T-helper 1 cell treated with Interleukin-12 subunit alpha and Interleukin-12 subunit beta and Interleukin-4 antibody, amounts not matched to agents 30 μg/mL and 1 μg/mL, for 36 hours (primary cell): ENCODE data around the gene SLC17A8.
"Not testable (repeated sequence)": the region's sequence is repeated elsewhere in the genome, so short reads cannot be mapped to it uniquely, and the experiment has no call there.

Experiments used
- H3K27ac Mint-ChIP-seq: one replicate; pipeline ENCODE4 v1.8.0; 2021; ENCODE audit warnings: mild to moderate bottlenecking, mixed read lengths
- H3K27me3 Mint-ChIP-seq: one replicate; pipeline ENCODE4 v1.8.0; 2021; ENCODE audit warnings: low read depth, mixed read lengths
- H3K36me3 Mint-ChIP-seq: one replicate; pipeline ENCODE4 v1.8.0; 2021; ENCODE audit warnings: low read depth, mixed read lengths
- H3K4me1 Mint-ChIP-seq: one replicate; pipeline ENCODE4 v1.8.0; 2021; ENCODE audit warnings: low read depth, mixed read lengths
- H3K4me3 Mint-ChIP-seq: one replicate; pipeline ENCODE4 v1.8.0; 2021; ENCODE audit warnings: mild to moderate bottlenecking, moderate library complexity, mixed read lengths
- H3K9me3 Mint-ChIP-seq: one replicate; pipeline ENCODE4 v1.8.0; 2021; ENCODE audit warnings: mixed read lengths

SLC17A8 gene

GRCh38 chr12:100356644-100357223 lies at the start of gene SLC17A8:
TSS of gene SLC17A8 (plus strand) at chr12:100357074. CDS start at chr12:100357392, 318 bp downstream.
- Mint-ChIP-seq H3K9me3 (no peaks in the 10 kb centered on the region), H3K4me3 (no peak within 1 kb of the TSS), H3K27ac (no peak within 1 kb of the TSS), H3K4me1 (no peaks in the 10 kb centered on the region), H3K27me3 (peaks cover 39% of the 10 kb centered on the region), H3K36me3 (no peaks in the 10 kb centered on the region)

DNA sequence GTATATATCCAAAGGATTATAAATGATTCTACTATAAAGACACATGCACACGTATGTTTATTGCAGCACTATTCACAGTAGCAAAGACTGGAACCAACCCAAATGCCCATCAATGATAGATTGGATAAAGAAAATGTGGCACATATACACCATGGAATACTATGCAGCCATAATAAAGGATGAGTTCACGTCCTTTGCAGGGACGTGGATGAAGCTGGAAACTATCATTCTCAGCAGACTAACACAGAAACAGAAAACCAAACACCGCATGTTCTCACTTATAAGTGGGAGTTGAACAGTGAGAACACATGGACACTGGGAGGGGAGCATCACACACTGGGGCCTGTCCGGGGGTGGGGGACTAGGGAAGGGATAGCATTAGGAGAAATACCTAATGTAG lies 48.7 kb upstream of the SLC17A8 start:
- not testable (repeated sequence) for H3K27ac Mint-ChIP-seq, H3K27me3 Mint-ChIP-seq, H3K4me1 Mint-ChIP-seq, H3K4me3 Mint-ChIP-seq
- Mint-ChIP-seq H3K36me3 (peaks cover 47% of the 10 kb centered on the region), H3K9me3 (peaks cover 22% of the 10 kb centered on the region)

GRCh38 chr12:100311317-100311716 lies 45.6 kb upstream of the SLC17A8 start:
- H3K9me3 Mint-ChIP-seq = peaks cover 6% of the 10 kb centered on the region
- no peaks in the 10 kb centered on the region for H3K4me1 Mint-ChIP-seq
- H3K27me3 Mint-ChIP-seq = no peaks in the 10 kb centered on the region
- H3K27ac Mint-ChIP-seq = no peak overlapping the region
- H3K4me3 Mint-ChIP-seq = no peak overlapping the region
- H3K36me3 Mint-ChIP-seq = peaks cover 23% of the 10 kb centered on the region

DNA sequence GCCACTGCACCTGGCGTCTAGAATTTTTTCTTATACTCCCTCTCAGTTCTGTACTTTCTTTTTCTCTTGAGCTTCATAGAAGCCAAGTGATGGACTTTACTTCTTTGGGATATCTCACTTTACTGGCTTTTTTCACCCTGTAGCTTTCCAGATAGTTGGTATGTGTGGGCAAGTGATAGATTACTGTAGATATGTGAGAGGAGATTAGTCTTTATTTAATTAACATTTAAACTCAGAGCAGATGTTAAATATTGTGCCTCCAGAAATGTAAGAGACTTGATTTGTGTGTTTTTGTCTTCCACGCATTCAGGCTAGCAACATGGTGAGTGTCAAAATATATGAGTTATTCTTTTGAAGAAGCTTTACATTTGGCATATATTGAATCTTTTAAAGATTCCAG lies 39.5 kb upstream of the SLC17A8 start:
- H3K27me3 Mint-ChIP-seq = no peaks in the 10 kb centered on the region
- H3K4me3 Mint-ChIP-seq = no peak overlapping the region
- H3K9me3 Mint-ChIP-seq = no peaks in the 10 kb centered on the region
- H3K4me1 Mint-ChIP-seq = no peaks in the 10 kb centered on the region
- H3K27ac Mint-ChIP-seq = no peak overlapping the region
- H3K36me3 Mint-ChIP-seq = peaks cover 16% of the 10 kb centered on the region

- Mint-ChIP-seq H3K36me3 (peaks cover 18% of the 10 kb centered on the region), H3K27ac (no peak overlapping the region), H3K4me1 (peaks cover 4% of the 10 kb centered on the region), H3K9me3 (no peaks in the 10 kb centered on the region), H3K27me3 (no peaks in the 10 kb centered on the region), H3K4me3 (no peak overlapping the region)
These were observed 32.4 kb upstream of the SLC17A8 start for GRCh38 chr12:100324498-100324897.

DNA sequence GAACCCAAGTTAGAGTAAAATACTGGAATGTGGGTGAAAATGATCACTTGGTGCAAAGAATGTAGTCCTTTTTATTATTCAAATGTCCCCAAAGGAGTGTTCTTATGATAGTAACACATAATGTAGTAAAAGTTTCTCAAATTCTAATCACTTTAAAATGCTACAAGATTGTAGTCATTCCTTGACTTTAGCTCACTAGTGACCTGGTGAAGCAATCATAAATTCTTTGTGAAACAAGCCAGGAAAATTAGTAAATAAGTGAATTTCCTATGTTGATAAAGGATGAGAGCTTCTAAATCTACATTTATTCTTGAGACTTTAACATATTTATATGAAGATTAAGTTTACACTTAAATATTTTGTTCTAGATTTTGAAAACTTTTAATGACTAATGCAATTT lies 30.7 kb upstream of the SLC17A8 start:
- H3K4me1 Mint-ChIP-seq = peaks cover 6% of the 10 kb centered on the region
- no peaks in the 10 kb centered on the region for H3K9me3 Mint-ChIP-seq
- peaks cover 24% of the 10 kb centered on the region for H3K36me3 Mint-ChIP-seq
- H3K27me3 Mint-ChIP-seq = no peaks in the 10 kb centered on the region
- no peak overlapping the region for H3K27ac Mint-ChIP-seq
- H3K4me3 Mint-ChIP-seq = no peak overlapping the region

GRCh38 chr12:100329800-100330199 lies 27.1 kb upstream of the SLC17A8 start:
- Mint-ChIP-seq H3K9me3 (no peaks in the 10 kb centered on the region), H3K4me3 (no peak overlapping the region), H3K27me3 (no peaks in the 10 kb centered on the region), H3K4me1 (peaks cover 6% of the 10 kb centered on the region), H3K27ac (peak overlapping the region; percentile 2), H3K36me3 (peaks cover 29% of the 10 kb centered on the region)

DNA sequence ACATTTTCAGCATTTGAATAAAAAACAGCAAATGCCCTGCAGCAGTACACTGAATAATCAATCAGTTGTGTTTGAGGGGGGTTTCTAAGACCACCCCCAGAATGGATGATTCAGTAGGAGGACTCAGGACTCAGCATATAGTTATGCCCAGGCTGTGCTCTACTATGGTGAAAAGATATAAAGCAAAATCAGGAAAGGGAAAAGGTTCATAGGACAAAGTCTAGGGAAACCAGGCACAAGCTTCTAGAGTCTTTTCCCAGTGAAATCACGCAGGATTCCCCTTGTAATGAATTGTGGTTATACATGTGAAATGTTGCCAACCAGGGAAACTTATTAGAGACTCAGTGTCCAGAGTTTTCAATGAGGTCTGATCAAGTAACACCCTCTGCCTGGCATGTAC lies 25.0 kb upstream of the SLC17A8 start:
- Mint-ChIP-seq H3K27me3 (no peaks in the 10 kb centered on the region), H3K4me1 (peaks cover 6% of the 10 kb centered on the region), H3K4me3 (no peak overlapping the region), H3K9me3 (no peaks in the 10 kb centered on the region), H3K36me3 (peaks cover 40% of the 10 kb centered on the region), H3K27ac (no peak overlapping the region)

DNA sequence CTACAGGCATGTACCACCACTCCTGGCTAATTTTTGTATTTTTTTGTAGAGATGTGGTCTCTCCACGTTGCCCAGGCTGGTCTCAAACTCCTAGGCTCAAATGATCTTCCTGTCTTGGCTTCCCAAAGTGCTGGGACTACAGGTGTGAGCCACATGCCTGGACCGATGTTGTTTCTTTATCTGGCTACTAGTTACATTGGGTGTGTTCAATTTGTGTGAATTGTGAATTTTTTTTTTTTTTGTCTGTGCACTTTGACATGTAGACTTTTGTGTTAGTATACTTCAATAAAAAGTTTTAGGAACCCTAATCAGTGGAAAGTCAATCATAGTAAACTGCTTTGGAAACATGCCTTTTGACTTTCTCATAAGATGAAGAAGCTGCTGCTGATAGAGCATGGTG lies 24.0 kb upstream of the SLC17A8 start:
- peaks cover 6% of the 10 kb centered on the region for H3K4me1 Mint-ChIP-seq
- H3K27me3 Mint-ChIP-seq = no peaks in the 10 kb centered on the region
- H3K9me3 Mint-ChIP-seq = no peaks in the 10 kb centered on the region
- peaks cover 45% of the 10 kb centered on the region for H3K36me3 Mint-ChIP-seq
- no peak overlapping the region for H3K27ac Mint-ChIP-seq
- H3K4me3 Mint-ChIP-seq = no peak overlapping the region

- Mint-ChIP-seq H3K27ac (no peak overlapping the region), H3K9me3 (no peaks in the 10 kb centered on the region), H3K4me1 (no peaks in the 10 kb centered on the region), H3K27me3 (no peaks in the 10 kb centered on the region), H3K4me3 (no peak overlapping the region), H3K36me3 (peaks cover 35% of the 10 kb centered on the region)
These were observed 19.6 kb upstream of the SLC17A8 start for GRCh38 chr12:100337299-100337698.

- H3K36me3 Mint-ChIP-seq = peaks cover 38% of the 10 kb centered on the region
- H3K4me3 Mint-ChIP-seq = no peak overlapping the region
- no peaks in the 10 kb centered on the region for H3K4me1 Mint-ChIP-seq
- H3K9me3 Mint-ChIP-seq = no peaks in the 10 kb centered on the region
- H3K27ac Mint-ChIP-seq = no peak overlapping the region
- H3K27me3 Mint-ChIP-seq = no peaks in the 10 kb centered on the region
These were observed 19.1 kb upstream of the SLC17A8 start for GRCh38 chr12:100337727-100338126.

- H3K36me3 Mint-ChIP-seq = peaks cover 31% of the 10 kb centered on the region
These were observed 17.8 kb upstream of the SLC17A8 start for GRCh38 chr12:100339071-100339470.

DNA sequence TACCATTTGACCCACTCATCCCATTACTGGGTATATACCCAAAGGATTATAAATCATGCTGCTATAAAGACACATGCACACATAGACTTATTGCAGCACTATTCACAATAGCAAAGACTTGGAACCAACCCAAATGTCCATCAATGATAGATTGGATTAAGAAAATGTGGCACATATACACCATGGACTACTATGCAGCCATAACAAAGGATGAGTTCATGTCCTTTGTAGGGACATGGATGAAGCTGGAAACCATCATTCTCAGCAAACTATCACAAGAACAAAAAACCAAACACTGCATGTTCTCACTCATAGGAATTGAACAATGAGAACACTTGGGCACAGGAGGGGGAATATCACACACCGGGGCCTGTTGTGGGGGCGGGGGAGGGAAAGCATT lies 14.0 kb upstream of the SLC17A8 start:
- not testable (repeated sequence) for H3K4me1 Mint-ChIP-seq

More at GRCh38 chr12:100339071-100339470, 17.8 kb upstream of the SLC17A8 start:
- Mint-ChIP-seq H3K27ac (no peak overlapping the region), H3K4me1 (no peaks in the 10 kb centered on the region), H3K4me3 (no peak overlapping the region), H3K9me3 (no peaks in the 10 kb centered on the region), H3K27me3 (no peaks in the 10 kb centered on the region)

DNA sequence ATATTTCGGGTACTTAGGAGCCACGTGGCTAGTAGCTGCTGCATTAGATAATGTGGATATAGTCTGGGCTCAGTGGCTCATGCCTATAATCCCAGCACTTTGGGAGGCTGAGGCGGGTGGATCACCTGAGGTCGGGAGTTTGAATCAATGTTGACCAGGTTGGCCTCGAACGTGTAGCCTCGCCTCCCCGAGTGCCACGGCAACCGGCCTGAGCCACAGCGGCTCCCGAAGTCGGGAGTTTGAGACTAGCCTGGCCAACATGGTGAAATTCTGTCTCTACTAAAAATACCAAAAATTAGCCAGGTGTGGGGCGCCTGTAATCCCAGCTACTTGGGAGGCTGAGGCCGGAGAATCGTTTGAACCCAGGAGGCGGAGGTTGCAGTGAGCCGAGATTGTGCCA lies 12.5 kb upstream of the SLC17A8 start:
- H3K4me1 Mint-ChIP-seq, H3K36me3 Mint-ChIP-seq, H3K27me3 Mint-ChIP-seq, H3K27ac Mint-ChIP-seq, H3K9me3 Mint-ChIP-seq, H3K4me3 Mint-ChIP-seq: not testable (repeated sequence)

More for the DNA sequence above, 14.0 kb upstream of the SLC17A8 start:
- not testable (repeated sequence) for H3K9me3 Mint-ChIP-seq, H3K4me3 Mint-ChIP-seq, H3K27me3 Mint-ChIP-seq, H3K27ac Mint-ChIP-seq
- peaks cover 14% of the 10 kb centered on the region for H3K36me3 Mint-ChIP-seq

- no peaks in the 10 kb centered on the region for H3K4me1 Mint-ChIP-seq
These were observed 11.7 kb upstream of the SLC17A8 start for GRCh38 chr12:100345020-100345767.

More at GRCh38 chr12:100345020-100345767, 11.7 kb upstream of the SLC17A8 start:
- Mint-ChIP-seq H3K36me3 (peaks cover 4% of the 10 kb centered on the region), H3K27ac (no peak overlapping the region), H3K4me3 (no peak overlapping the region), H3K27me3 (no peaks in the 10 kb centered on the region), H3K9me3 (no peaks in the 10 kb centered on the region)
